ENCODE results near the gene COL2A1.

Gene COL2A1

DNA sequence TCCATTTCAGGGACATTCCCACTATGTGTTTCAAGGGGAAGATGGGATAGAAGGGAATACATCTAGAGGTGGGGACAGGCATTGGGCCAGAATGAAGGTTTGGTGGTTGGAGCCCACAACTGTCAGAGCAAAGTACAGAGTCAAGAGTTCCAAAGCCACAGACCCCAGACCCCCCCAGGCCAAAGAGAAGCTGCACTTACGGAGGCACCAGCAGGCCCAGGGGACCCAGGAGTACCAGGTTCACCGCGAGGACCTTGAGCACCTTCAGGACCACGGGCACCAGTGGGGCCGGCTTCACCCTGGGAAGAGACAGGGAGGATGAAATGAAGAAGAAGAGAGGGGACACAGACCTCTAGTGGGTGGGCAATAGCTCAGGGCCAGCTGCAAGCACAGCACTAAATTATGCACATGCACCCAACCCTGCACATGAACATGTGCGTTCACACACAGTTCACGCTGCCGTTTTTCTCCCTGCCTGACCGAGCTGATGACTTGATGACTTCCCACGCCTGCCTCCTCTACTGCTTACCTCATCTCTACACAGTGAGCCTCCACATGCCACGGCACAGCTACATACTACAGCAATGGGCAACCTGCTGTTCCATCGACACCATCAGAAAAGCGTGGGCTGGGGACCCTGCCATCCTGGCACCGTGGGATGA is 16.7 kb downstream of the COL2A1 start:
- ChIA-PET POLR2A (no interaction called here), CTCF (interaction anchor here (0.6 to 1.1 kb wide), 2 partner anchors 24 to 261 kb away, joined by 3 to 4 read pairs; no protein-coding TSS in a partner anchor)
- Histone ChIP-seq H3K4me1 (ENCODE audit: control insufficient read depth, insufficient read depth, low read length) (no peaks in the 10 kb centered on the region), H3K9me3 (ENCODE audit: control insufficient read depth, insufficient read depth, low read depth, low read length) (no peaks in the 10 kb centered on the region), H3K4me3 (ENCODE audit: low read depth, low read length) (no peak overlapping the region), H3K27ac (ENCODE audit: extremely low read depth, low read depth, low read length) (no peak overlapping the region), H3K36me3 (ENCODE audit: control insufficient read depth in 2 of 2, insufficient read depth in 1 of 2, low read length in 2 of 2) (peaks cover 0 to 49% of the 10 kb centered on the region in 2 experiments; a peak in 2 of 3 replicates)
- no peak for TF ChIP-seq ZNF404 (tag by site-specific recombination; IDR thresholded peaks at IDR 0.05)
- TF ChIP-seq, protein P1, sequence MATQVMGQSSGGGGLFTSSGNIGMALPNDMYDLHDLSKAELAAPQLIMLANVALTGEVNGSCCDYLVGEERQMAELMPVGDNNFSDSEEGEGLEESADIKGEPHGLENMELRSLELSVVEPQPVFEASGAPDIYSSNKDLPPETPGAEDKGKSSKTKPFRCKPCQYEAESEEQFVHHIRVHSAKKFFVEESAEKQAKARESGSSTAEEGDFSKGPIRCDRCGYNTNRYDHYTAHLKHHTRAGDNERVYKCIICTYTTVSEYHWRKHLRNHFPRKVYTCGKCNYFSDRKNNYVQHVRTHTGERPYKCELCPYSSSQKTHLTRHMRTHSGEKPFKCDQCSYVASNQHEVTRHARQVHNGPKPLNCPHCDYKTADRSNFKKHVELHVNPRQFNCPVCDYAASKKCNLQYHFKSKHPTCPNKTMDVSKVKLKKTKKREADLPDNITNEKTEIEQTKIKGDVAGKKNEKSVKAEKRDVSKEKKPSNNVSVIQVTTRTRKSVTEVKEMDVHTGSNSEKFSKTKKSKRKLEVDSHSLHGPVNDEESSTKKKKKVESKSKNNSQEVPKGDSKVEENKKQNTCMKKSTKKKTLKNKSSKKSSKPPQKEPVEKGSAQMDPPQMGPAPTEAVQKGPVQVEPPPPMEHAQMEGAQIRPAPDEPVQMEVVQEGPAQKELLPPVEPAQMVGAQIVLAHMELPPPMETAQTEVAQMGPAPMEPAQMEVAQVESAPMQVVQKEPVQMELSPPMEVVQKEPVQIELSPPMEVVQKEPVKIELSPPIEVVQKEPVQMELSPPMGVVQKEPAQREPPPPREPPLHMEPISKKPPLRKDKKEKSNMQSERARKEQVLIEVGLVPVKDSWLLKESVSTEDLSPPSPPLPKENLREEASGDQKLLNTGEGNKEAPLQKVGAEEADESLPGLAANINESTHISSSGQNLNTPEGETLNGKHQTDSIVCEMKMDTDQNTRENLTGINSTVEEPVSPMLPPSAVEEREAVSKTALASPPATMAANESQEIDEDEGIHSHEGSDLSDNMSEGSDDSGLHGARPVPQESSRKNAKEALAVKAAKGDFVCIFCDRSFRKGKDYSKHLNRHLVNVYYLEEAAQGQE (tag by site-specific recombination; IDR thresholded peaks at IDR 0.05), result no peak
- TF ChIP-seq KLF1 (tag by site-specific recombination; IDR thresholded peaks at IDR 0.05), result no peak
- no peak for TF ChIP-seq ZNF624 (tag by site-specific recombination; IDR thresholded peaks at IDR 0.05)
- TF ChIP-seq GLIS1 (tag by site-specific recombination; IDR thresholded peaks at IDR 0.05), result no peak
- TF ChIP-seq, protein P2, sequence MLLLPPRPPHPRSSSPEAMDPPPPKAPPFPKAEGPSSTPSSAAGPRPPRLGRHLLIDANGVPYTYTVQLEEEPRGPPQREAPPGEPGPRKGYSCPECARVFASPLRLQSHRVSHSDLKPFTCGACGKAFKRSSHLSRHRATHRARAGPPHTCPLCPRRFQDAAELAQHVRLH (tag by site-specific recombination; IDR thresholded peaks at IDR 0.05), result no peak
- TF ChIP-seq ZBTB21 (tag by site-specific recombination; IDR thresholded peaks at IDR 0.05), result no peak
- TF ChIP-seq ZNF394 (tag by site-specific recombination; IDR thresholded peaks at IDR 0.05; ENCODE audit: borderline replicate concordance), result no peak
- peak; percentile 34 for TF ChIP-seq ZIC2 (tag by site-specific recombination; IDR thresholded peaks at IDR 0.05)
- TF ChIP-seq ZNF837 (tag by site-specific recombination; IDR thresholded peaks at IDR 0.05), result no peak
- 0 out of 2 replicates have a peak, but pooled peaks have one; percentile 44 for TF ChIP-seq ZNF600 (tag by site-specific recombination; IDR thresholded peaks at IDR 0.05)
- no peak for TF ChIP-seq ZNF140 (tag by site-specific recombination; IDR thresholded peaks at IDR 0.05)
- TF ChIP-seq ZNF423 (tag by site-specific recombination; IDR thresholded peaks at IDR 0.05), result no peak
- TF ChIP-seq ZNF560 (tag by site-specific recombination; IDR thresholded peaks at IDR 0.05; ENCODE audit: borderline replicate concordance), result no peak
- no peak for TF ChIP-seq ZNF548 (tag by site-specific recombination; IDR thresholded peaks at IDR 0.05)
- TF ChIP-seq, protein P3, sequence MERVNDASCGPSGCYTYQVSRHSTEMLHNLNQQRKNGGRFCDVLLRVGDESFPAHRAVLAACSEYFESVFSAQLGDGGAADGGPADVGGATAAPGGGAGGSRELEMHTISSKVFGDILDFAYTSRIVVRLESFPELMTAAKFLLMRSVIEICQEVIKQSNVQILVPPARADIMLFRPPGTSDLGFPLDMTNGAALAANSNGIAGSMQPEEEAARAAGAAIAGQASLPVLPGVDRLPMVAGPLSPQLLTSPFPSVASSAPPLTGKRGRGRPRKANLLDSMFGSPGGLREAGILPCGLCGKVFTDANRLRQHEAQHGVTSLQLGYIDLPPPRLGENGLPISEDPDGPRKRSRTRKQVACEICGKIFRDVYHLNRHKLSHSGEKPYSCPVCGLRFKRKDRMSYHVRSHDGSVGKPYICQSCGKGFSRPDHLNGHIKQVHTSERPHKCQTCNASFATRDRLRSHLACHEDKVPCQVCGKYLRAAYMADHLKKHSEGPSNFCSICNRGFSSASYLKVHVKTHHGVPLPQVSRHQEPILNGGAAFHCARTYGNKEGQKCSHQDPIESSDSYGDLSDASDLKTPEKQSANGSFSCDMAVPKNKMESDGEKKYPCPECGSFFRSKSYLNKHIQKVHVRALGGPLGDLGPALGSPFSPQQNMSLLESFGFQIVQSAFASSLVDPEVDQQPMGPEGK (tag by site-specific recombination; IDR thresholded peaks at IDR 0.05), result no peak
- TF ChIP-seq ZNF510 (tag by site-specific recombination; IDR thresholded peaks at IDR 0.05; ENCODE audit: insufficient replicate concordance), result no peak
- TF ChIP-seq MYNN (tag by site-specific recombination; IDR thresholded peaks at IDR 0.05; ENCODE audit: borderline replicate concordance), result no peak
- no peak for TF ChIP-seq ZNF16 (tag by site-specific recombination; IDR thresholded peaks at IDR 0.05; ENCODE audit: low read depth)
- TF ChIP-seq, protein P4, sequence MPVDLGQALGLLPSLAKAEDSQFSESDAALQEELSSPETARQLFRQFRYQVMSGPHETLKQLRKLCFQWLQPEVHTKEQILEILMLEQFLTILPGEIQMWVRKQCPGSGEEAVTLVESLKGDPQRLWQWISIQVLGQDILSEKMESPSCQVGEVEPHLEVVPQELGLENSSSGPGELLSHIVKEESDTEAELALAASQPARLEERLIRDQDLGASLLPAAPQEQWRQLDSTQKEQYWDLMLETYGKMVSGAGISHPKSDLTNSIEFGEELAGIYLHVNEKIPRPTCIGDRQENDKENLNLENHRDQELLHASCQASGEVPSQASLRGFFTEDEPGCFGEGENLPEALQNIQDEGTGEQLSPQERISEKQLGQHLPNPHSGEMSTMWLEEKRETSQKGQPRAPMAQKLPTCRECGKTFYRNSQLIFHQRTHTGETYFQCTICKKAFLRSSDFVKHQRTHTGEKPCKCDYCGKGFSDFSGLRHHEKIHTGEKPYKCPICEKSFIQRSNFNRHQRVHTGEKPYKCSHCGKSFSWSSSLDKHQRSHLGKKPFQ (tag by site-specific recombination; IDR thresholded peaks at IDR 0.05), result peak; percentile 48; the same call in 1 of the 2 replicates
- TF ChIP-seq ZNF785 (tag by site-specific recombination; IDR thresholded peaks at IDR 0.05), result no peak
- no peak for TF ChIP-seq ZSCAN16 (tag by site-specific recombination; IDR thresholded peaks at IDR 0.05)
- no peak for TF ChIP-seq GFI1B (tag by site-specific recombination; IDR thresholded peaks at IDR 0.05)
- no peak for TF ChIP-seq ZNF654 (tag by site-specific recombination; IDR thresholded peaks at IDR 0.05; ENCODE audit: low read depth)
- TF ChIP-seq ZNF433 (tag by site-specific recombination; IDR thresholded peaks at IDR 0.05; ENCODE audit: low read depth), result no peak
- no peak for TF ChIP-seq GLI4 (tag by site-specific recombination; IDR thresholded peaks at IDR 0.05)
- peak; percentile 92 for TF ChIP-seq ZFHX2 (tag by site-specific recombination; conservative IDR thresholded peaks at IDR 0.05)
- no peak for TF ChIP-seq ZNF664 (tag by site-specific recombination; IDR thresholded peaks at IDR 0.05)
- TF ChIP-seq ZNF2 (tag by site-specific recombination; IDR thresholded peaks at IDR 0.05), result no peak
- TF ChIP-seq ZNF670 (tag by site-specific recombination; IDR thresholded peaks at IDR 0.05; ENCODE audit: low read depth), result no peak
- TF ChIP-seq EGR2 (tag by site-specific recombination; IDR thresholded peaks at IDR 0.05; ENCODE audit: low read depth), result peak; percentile 89
- no peak for TF ChIP-seq ZNF629 (tag by site-specific recombination; IDR thresholded peaks at IDR 0.05)
- TF ChIP-seq ZNF391 (tag by site-specific recombination; IDR thresholded peaks at IDR 0.05; ENCODE audit: borderline replicate concordance, low read depth), result no peak
- TF ChIP-seq ZNF169 (tag by site-specific recombination; IDR thresholded peaks at IDR 0.05), result no peak

Measured in HEK293 (cell line).